Stomach (tissue), 9 donors: Measurements from ENCODE around the gene FZD2. TPM values are rescaled to one million over a fixed set of nuclear protein-coding genes. Genes with fewer than 3 reads are reported as not detected.

Experiments
- DNase-seq, 2 donors: peaks; one replicate each; pipeline versions ENCODE4 v3.0.0 to v3.0.0-alpha.2; 2013 to 2019
- H3K27ac ChIP-seq, 5 donors: fragments of 200-600 bp in 4 of 5; sonication (generic) in 4 of 5; one replicate each; pipeline ENCODE4 v1.5.1; 2013 to 2019; ENCODE audit warnings: mild to moderate bottlenecking in 1 of 5, moderate library complexity in 1 of 5
- H3K27me3 ChIP-seq, 3 donors: fragments of 200-600 bp; sonication (generic); one replicate each; pipeline ENCODE4 v1.5.1; 2017 to 2019; ENCODE audit warnings: mixed run types in 1 of 3
- H3K36me3 ChIP-seq, 4 donors: fragments of 200-600 bp; sonication (generic); 1 replicate in 3 of 4; 2 replicates in 1 of 4; pipeline ENCODE4 v1.5.1; 2016 to 2019
- H3K4me1 ChIP-seq, 4 donors: fragments of 200-600 bp; sonication (generic); one replicate each; pipeline ENCODE4 v1.5.1; 2016 to 2019
- H3K4me3 ChIP-seq, 4 donors: fragments of 200-600 bp; sonication (generic) in 3 of 4; one replicate each; pipeline ENCODE4 v1.5.1; 2016 to 2019; ENCODE audit warnings: mild to moderate bottlenecking in 1 of 4
- H3K9me3 ChIP-seq, 4 donors: fragments of 200-600 bp; sonication (generic); one replicate each; pipeline ENCODE4 v1.5.1; 2016 to 2019
- EP300 ChIP-seq: sonication (generic); formaldehyde crosslinking; IDR thresholded peaks from one replicate; pipeline ENCODE4 v1.6.1; 2017; ENCODE audit warnings: antibody characterized with exemption
- POLR2A ChIP-seq, 4 donors: fragments of 450-650 bp; IDR thresholded peaks; one replicate each; pipeline ENCODE4 v1.6.1; 2016; ENCODE audit warnings: antibody characterized with exemption in 4 of 4, control low read depth in 2 of 4, mild to moderate bottlenecking in 1 of 4, moderate library complexity in 1 of 4
- POLR2AphosphoS5 ChIP-seq, 3 donors: sonication (generic); formaldehyde crosslinking; IDR thresholded peaks; one replicate each; pipeline ENCODE4 v1.6.1; 2016; ENCODE audit warnings: antibody characterized with exemption in 3 of 3
- WGBS, 5 donors: extraction: QIAGEN DNeasy Blood & Tissue Kit in 3 of 5; methylation state at CpG; one replicate each; pipeline versions ENCODE4 v1.1.5 to v1.1.7; 2013 to 2018; 5-methylcytosine and 5-hydroxymethylcytosine counted together
- intact Hi-C: fragments of 100-400 bp; cut with DNase I; formaldehyde crosslinking; loops from one replicate; pipeline ENCODE4 v1.15.1; 2023; ENCODE audit warnings: low total_unique reads
- polyA plus RNA-seq, 3 donors: library from polyadenylated mRNA; stranded (reverse); fragments of 200-250 nt; gene quantifications; one replicate each; pipeline ENCODE4 v1.2.3, GENCODE V29; 2013
- total RNA-seq, 5 donors: library from RNA; depleted of rRNA; stranded (reverse); fragments of >200 nt; gene quantifications; one replicate each; pipeline versions ENCODE4 v1.1.0 to v1.2.3, GENCODE V29; 2014 to 2016
- TF ChIP-seq, protein P1 (sequence below), 7 experiments: fragments of 450-650 bp in 4 of 7; fragments of 200-600 bp in 3 of 7; sonication (generic) in 3 of 7; IDR thresholded peaks; one replicate each; pipeline ENCODE4 v1.5.1; 2016 to 2019; ENCODE audit warnings: antibody characterized with exemption in 7 of 7, control low read depth in 2 of 7, mild to moderate bottlenecking in 1 of 7
- donor health status: healthy with polysubstance abuse.
- donor health status: Bipolar disorder and iron deficiency.
- donor health status: healthy.

The FZD2 gene
- total and polyA plus RNA-seq, 8 donors, result 0.31 to 19.3 (median 1.2) TPM; not detected in 2

DNA sequence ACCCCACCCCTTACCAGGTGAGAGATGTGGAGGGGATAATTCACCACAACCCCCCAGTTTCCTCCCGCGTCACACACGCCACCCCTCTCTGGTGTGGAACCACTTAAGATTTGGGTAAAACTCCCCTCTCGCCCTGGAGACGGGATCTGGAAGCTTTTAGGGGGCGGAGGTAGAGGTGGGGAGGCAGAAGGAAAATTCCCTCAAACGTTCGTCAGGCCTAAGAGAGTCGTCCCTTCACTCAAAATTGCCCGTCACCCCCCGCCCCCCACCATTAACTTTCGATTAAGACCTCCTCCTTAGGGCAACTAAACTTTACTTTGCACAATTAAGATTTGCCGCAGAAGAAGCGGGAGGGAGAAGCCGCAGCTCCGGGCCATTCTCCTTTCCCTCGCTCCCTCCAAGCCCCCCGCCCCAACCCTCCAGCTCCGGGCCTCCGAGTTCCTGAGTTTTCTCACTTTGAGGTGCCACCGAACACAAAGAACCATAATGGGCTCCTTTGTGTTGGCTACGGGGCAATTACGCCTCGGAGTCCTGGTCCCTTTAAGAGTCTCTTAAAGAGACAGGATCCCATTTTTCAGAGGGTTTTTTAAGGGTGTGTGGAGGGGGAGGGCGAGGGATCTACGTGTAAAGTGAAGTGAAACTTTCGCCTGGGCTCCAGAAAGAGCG is 985 bp upstream of the FZD2 start:
- no peaks in the 10 kb centered on the region for H3K9me3 ChIP-seq
- TF ChIP-seq POLR2AphosphoS5 (IDR thresholded peaks at IDR 0.05) (no peak), EP300 (no peak), POLR2A (IDR thresholded peaks at IDR 0.05) (no peak)
- TF ChIP-seq, protein P1, sequence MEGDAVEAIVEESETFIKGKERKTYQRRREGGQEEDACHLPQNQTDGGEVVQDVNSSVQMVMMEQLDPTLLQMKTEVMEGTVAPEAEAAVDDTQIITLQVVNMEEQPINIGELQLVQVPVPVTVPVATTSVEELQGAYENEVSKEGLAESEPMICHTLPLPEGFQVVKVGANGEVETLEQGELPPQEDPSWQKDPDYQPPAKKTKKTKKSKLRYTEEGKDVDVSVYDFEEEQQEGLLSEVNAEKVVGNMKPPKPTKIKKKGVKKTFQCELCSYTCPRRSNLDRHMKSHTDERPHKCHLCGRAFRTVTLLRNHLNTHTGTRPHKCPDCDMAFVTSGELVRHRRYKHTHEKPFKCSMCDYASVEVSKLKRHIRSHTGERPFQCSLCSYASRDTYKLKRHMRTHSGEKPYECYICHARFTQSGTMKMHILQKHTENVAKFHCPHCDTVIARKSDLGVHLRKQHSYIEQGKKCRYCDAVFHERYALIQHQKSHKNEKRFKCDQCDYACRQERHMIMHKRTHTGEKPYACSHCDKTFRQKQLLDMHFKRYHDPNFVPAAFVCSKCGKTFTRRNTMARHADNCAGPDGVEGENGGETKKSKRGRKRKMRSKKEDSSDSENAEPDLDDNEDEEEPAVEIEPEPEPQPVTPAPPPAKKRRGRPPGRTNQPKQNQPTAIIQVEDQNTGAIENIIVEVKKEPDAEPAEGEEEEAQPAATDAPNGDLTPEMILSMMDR (IDR thresholded peaks at IDR 0.05), result no peak
- peak; percentile 29 to 81 for DNase-seq
- peak overlapping the region; percentile 56 to 72 (median 62) for H3K4me3 ChIP-seq
- H3K36me3 ChIP-seq, result no peaks in the 10 kb centered on the region
- H3K4me1 ChIP-seq, result peaks cover 15 to 43% (median 25%) of the 10 kb centered on the region in 4 donors
- intact Hi-C loops, result no loop called here
- H3K27ac ChIP-seq, result peak overlapping the region in 4 of 5 donors; percentile 64 to 80 (median 76)
- 1 to 3% (median 2%) methylated on average over 28 of the region's 28 CpGs for WGBS, 5 donors
- H3K27me3 ChIP-seq, result peaks cover 0 to 61% (median 31%) of the 10 kb centered on the region in 3 donors

DNA sequence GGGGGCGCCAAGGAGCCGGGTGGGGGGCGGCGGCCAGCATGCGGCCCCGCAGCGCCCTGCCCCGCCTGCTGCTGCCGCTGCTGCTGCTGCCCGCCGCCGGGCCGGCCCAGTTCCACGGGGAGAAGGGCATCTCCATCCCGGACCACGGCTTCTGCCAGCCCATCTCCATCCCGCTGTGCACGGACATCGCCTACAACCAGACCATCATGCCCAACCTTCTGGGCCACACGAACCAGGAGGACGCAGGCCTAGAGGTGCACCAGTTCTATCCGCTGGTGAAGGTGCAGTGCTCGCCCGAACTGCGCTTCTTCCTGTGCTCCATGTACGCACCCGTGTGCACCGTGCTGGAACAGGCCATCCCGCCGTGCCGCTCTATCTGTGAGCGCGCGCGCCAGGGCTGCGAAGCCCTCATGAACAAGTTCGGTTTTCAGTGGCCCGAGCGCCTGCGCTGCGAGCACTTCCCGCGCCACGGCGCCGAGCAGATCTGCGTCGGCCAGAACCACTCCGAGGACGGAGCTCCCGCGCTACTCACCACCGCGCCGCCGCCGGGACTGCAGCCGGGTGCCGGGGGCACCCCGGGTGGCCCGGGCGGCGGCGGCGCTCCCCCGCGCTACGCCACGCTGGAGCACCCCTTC is 484 bp downstream of the FZD2 start:
- Histone ChIP-seq H3K9me3 (no peaks in the 10 kb centered on the region), H3K4me1 (peaks cover 15 to 43% (median 25%) of the 10 kb centered on the region in 4 donors), H3K27ac (peak overlapping the region in 2 of 5 donors; percentile 78 to 80), H3K36me3 (no peaks in the 10 kb centered on the region), H3K4me3 (peak overlapping the region; percentile 56 to 72 (median 62)), H3K27me3 (peaks cover 0 to 69% (median 31%) of the 10 kb centered on the region in 3 donors)
- TF ChIP-seq, protein P1 (IDR thresholded peaks at IDR 0.05), result no peak
- TF ChIP-seq POLR2AphosphoS5 (IDR thresholded peaks at IDR 0.05) (no peak), EP300 (no peak), POLR2A (IDR thresholded peaks at IDR 0.05) (no peak)
- WGBS, 5 donors, result 0 to 2% (median 2%) methylated on average over 29 to 69 of the region's 69 CpGs
- DNase-seq, result peak; percentile 36 to 74
- intact Hi-C loops, result no loop called here

DNA sequence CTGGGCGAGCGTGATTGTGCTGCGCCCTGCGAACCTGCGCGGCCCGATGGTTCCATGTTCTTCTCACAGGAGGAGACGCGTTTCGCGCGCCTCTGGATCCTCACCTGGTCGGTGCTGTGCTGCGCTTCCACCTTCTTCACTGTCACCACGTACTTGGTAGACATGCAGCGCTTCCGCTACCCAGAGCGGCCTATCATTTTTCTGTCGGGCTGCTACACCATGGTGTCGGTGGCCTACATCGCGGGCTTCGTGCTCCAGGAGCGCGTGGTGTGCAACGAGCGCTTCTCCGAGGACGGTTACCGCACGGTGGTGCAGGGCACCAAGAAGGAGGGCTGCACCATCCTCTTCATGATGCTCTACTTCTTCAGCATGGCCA is 1.0 kb downstream of the FZD2 start:
- peak overlapping the region; percentile 56 to 72 (median 62) for H3K4me3 ChIP-seq

More for the DNA sequence above, 1.0 kb downstream of the FZD2 start:
- H3K9me3 ChIP-seq, result no peaks in the 10 kb centered on the region
- 22 to 60% (median 34%) methylated on average over 31 of the region's 31 CpGs for WGBS, 5 donors
- TF ChIP-seq POLR2A (IDR thresholded peaks at IDR 0.05), result no peak
- no peak for TF ChIP-seq POLR2AphosphoS5 (IDR thresholded peaks at IDR 0.05)
- TF ChIP-seq, protein P1 (IDR thresholded peaks at IDR 0.05), result no peak
- no peak for TF ChIP-seq EP300
- H3K4me1 ChIP-seq, result peaks cover 15 to 43% (median 25%) of the 10 kb centered on the region in 4 donors
- peak in 1 of 2 donors; percentile 34 for DNase-seq
- H3K27me3 ChIP-seq, result peaks cover 0 to 71% (median 31%) of the 10 kb centered on the region in 3 donors
- H3K36me3 ChIP-seq, result no peaks in the 10 kb centered on the region
- intact Hi-C loops, result no loop called here
- peak overlapping the region in 1 of 5 donors; percentile 80 for H3K27ac ChIP-seq
